Measurements from ENCODE around the gene ZFPM1.

DNA sequence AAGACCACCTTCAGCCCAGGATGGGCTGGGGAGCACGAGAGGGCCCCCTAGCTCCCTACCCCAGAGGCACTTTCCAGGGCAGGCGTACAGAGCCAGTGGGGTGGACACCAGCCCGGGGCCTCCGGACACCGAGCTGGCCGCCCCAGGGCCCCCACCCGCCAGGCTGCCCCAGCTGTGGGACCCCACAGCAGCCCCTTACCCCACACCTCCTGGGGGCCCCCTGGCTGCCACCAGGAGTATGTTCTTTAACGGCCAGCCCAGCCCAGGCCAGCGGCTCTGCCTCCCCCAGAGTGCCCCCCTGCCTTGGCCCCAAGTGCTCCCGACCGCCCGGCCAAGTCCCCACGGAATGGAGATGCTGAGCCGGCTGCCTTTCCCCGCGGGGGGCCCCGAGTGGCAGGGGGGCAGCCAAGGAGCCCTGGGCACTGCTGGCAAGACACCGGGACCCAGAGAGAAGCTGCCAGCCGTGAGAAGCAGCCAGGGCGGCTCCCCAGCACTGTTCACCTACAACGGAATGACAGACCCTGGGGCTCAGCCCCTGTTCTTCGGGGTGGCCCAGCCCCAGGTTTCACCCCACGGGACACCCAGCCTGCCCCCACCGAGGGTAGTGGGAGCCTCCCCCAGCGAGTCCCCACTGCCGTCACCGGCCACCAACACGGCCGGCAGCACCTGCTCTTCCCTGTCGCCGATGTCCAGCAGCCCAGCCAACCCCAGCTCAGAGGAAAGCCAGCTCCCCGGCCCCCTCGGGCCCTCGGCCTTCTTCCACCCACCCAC lies 24.3 kb upstream of the ZFPM1 start:
- TF ChIP-seq, protein P1, sequence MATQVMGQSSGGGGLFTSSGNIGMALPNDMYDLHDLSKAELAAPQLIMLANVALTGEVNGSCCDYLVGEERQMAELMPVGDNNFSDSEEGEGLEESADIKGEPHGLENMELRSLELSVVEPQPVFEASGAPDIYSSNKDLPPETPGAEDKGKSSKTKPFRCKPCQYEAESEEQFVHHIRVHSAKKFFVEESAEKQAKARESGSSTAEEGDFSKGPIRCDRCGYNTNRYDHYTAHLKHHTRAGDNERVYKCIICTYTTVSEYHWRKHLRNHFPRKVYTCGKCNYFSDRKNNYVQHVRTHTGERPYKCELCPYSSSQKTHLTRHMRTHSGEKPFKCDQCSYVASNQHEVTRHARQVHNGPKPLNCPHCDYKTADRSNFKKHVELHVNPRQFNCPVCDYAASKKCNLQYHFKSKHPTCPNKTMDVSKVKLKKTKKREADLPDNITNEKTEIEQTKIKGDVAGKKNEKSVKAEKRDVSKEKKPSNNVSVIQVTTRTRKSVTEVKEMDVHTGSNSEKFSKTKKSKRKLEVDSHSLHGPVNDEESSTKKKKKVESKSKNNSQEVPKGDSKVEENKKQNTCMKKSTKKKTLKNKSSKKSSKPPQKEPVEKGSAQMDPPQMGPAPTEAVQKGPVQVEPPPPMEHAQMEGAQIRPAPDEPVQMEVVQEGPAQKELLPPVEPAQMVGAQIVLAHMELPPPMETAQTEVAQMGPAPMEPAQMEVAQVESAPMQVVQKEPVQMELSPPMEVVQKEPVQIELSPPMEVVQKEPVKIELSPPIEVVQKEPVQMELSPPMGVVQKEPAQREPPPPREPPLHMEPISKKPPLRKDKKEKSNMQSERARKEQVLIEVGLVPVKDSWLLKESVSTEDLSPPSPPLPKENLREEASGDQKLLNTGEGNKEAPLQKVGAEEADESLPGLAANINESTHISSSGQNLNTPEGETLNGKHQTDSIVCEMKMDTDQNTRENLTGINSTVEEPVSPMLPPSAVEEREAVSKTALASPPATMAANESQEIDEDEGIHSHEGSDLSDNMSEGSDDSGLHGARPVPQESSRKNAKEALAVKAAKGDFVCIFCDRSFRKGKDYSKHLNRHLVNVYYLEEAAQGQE (IDR thresholded peaks at IDR 0.05; ENCODE audit: unreplicated experiment): no peak
- TF ChIP-seq, protein P2, sequence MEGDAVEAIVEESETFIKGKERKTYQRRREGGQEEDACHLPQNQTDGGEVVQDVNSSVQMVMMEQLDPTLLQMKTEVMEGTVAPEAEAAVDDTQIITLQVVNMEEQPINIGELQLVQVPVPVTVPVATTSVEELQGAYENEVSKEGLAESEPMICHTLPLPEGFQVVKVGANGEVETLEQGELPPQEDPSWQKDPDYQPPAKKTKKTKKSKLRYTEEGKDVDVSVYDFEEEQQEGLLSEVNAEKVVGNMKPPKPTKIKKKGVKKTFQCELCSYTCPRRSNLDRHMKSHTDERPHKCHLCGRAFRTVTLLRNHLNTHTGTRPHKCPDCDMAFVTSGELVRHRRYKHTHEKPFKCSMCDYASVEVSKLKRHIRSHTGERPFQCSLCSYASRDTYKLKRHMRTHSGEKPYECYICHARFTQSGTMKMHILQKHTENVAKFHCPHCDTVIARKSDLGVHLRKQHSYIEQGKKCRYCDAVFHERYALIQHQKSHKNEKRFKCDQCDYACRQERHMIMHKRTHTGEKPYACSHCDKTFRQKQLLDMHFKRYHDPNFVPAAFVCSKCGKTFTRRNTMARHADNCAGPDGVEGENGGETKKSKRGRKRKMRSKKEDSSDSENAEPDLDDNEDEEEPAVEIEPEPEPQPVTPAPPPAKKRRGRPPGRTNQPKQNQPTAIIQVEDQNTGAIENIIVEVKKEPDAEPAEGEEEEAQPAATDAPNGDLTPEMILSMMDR (conservative IDR thresholded peaks at IDR 0.05; ENCODE audit: low read depth in 2 of 2): peak in 1 of 2 experiments; percentile 14; a peak in 2 of 4 replicates
- TF ChIP-seq EZH2phosphoT487 (IDR thresholded peaks at IDR 0.05; ENCODE audit: unreplicated experiment) (no peak), JUNB (IDR thresholded peaks at IDR 0.05; ENCODE audit: unreplicated experiment) (no peak), POLR2AphosphoS5 (IDR thresholded peaks at IDR 0.05; ENCODE audit: low read depth) (no peak), EZH2 (IDR thresholded peaks at IDR 0.05; ENCODE audit: low read depth, unreplicated experiment) (no peak), CREB1 (CRISPR knock-in tag; IDR thresholded peaks at IDR 0.05; ENCODE audit: low read depth) (no peak), NANOG (IDR thresholded peaks at IDR 0.05; ENCODE audit: borderline replicate concordance) (no peak), ZNF114 (CRISPR knock-in tag; IDR thresholded peaks at IDR 0.05) (no peak), STAT1 (IDR thresholded peaks at IDR 0.05; ENCODE audit: unreplicated experiment) (no peak)
- TF ChIP-seq, protein P3, sequence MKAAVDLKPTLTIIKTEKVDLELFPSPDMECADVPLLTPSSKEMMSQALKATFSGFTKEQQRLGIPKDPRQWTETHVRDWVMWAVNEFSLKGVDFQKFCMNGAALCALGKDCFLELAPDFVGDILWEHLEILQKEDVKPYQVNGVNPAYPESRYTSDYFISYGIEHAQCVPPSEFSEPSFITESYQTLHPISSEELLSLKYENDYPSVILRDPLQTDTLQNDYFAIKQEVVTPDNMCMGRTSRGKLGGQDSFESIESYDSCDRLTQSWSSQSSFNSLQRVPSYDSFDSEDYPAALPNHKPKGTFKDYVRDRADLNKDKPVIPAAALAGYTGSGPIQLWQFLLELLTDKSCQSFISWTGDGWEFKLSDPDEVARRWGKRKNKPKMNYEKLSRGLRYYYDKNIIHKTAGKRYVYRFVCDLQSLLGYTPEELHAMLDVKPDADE (IDR thresholded peaks at IDR 0.05): no peak

All from GM23338 (cell line).